Subcutaneous adipose tissue (tissue), 4 donors: ENCODE measurements around the gene MDM1. TPM values are rescaled to one million over a fixed set of nuclear protein-coding genes. Genes with fewer than 3 reads are reported as not detected.

Experiments
- CTCF ChIP-seq: fragments of 450-650 bp; IDR thresholded peaks from one replicate; pipeline ENCODE4 v1.5.1; 2016; ENCODE audit warnings: low read depth, mild to moderate bottlenecking, control low read depth, antibody characterized with exemption, moderate library complexity
- total RNA-seq, 4 donors: library from RNA; depleted of rRNA; stranded (reverse); fragments of >200 nt; gene quantifications; one replicate each; pipeline ENCODE4 v1.1.0, GENCODE V29; 2016

Gene MDM1
- total RNA-seq: 10 to 100 TPM in 3 of 4 donors, 1 to 10 TPM in 1; 8.3 to 18.8 (median 13.9) TPM

- TF ChIP-seq CTCF: no peak
These were observed at the start of gene MDM1 for GRCh38 chr12:68331869-68332727. Gene MDM1 (minus strand): TSS chr12:68332362. CDS start chr12:68332245, 117 bp downstream.

GRCh38 chr12:68381476-68382219, 49.5 kb upstream of the MDM1 start:
- TF ChIP-seq CTCF: no peak

- TF ChIP-seq CTCF: no peak
These were observed 46.9 kb upstream of the MDM1 start for GRCh38 chr12:68378872-68379606.

GRCh38 chr12:68377881-68378280, 45.7 kb upstream of the MDM1 start:
- no peak for TF ChIP-seq CTCF

- TF ChIP-seq CTCF: no peak
These were observed 44.7 kb upstream of the MDM1 start for GRCh38 chr12:68376901-68377300.

- no peak for TF ChIP-seq CTCF
These were observed 43.9 kb upstream of the MDM1 start for GRCh38 chr12:68375756-68376695.
